Body of pancreas (tissue), 4 donors: ENCODE data around the gene SNTB2. TPM values are rescaled to one million over a fixed set of nuclear protein-coding genes. Genes with fewer than 3 reads are reported as not detected.
A peak's percentile ranks its signal among the peaks of the same experiment; 100 is the strongest.

Experiments
- ATAC-seq: fragments of 150-250 bp; one replicate; pipeline ENCODE4 v1.9.1; 2016
- DNase-seq, 4 donors: peaks; one replicate each; pipeline ENCODE4 v3.0.0-alpha.2; 2019
- H3K27ac ChIP-seq, 4 donors: fragments of 200-600 bp; sonication (generic); 1 replicate in 3 of 4; 2 replicates in 1 of 4; pipeline versions ENCODE4 v1.5.1 to v1.6.1; 2016 to 2019; ENCODE audit warnings: mild to moderate bottlenecking in 1 of 4, mixed read lengths in 1 of 4, moderate library complexity in 1 of 4
- H3K27me3 ChIP-seq, 2 donors: fragments of 200-600 bp; sonication (generic); one replicate each; pipeline ENCODE4 v1.6.0; 2016; ENCODE audit warnings: mild to moderate bottlenecking in 1 of 2
- H3K36me3 ChIP-seq, 2 donors: fragments of 200-600 bp; sonication (generic); replicated peaks in 1 of 2; 2 replicates each; pipeline ENCODE4 v1.5.1; 2016; ENCODE audit warnings: low read depth in 2 of 2; ENCODE audit not compliant: insufficient read depth in 1 of 2
- H3K4me1 ChIP-seq: fragments of 200-600 bp; sonication (generic); one replicate; pipeline ENCODE4 v1.6.0; 2016
- H3K4me3 ChIP-seq, 2 donors: fragments of 200-600 bp; sonication (generic); 1 replicate in 1 of 2; 2 replicates in 1 of 2; pipeline ENCODE4 v1.5.1; 2016 to 2019
- H3K9me3 ChIP-seq, 3 donors: fragments of 200-600 bp; sonication (generic); 1 replicate in 2 of 3; 2 replicates in 1 of 3; pipeline ENCODE4 v1.5.1; 2016
- CTCF ChIP-seq, 7 experiments: fragments of 450-650 bp in 4 of 7; fragments of 200-600 bp in 3 of 7; sonication (generic) in 3 of 7; IDR thresholded peaks; one replicate each; pipeline ENCODE4 v1.5.1; 2016 to 2019; ENCODE audit warnings: antibody characterized with exemption in 7 of 7
- POLR2A ChIP-seq, 3 donors: fragments of 450-650 bp; IDR thresholded peaks; one replicate each; pipeline ENCODE4 v1.6.1; 2016; ENCODE audit warnings: antibody characterized with exemption in 3 of 3, mild to moderate bottlenecking in 2 of 3
- WGBS, 2 donors: methylation state at CpG; one replicate each; pipeline ENCODE4 v1.1.5; 2017; 5-methylcytosine and 5-hydroxymethylcytosine counted together
- intact Hi-C: fragments of 100-400 bp; cut with DNase I; formaldehyde crosslinking; loops from one replicate; pipeline ENCODE4 v1.15.1; 2023
- total RNA-seq, 2 donors: library from RNA; depleted of rRNA; stranded (reverse); fragments of >200 nt; gene quantifications; one replicate each; pipeline ENCODE4 v1.1.0, GENCODE V29; 2016

SNTB2 gene
- total RNA-seq, 2 donors from 2014 or later, result 11.2 to 13.5 TPM

- H3K4me1 ChIP-seq, result peaks cover 27% of the 10 kb centered on the region
- ATAC-seq (peak; percentile 99), DNase-seq (peak; percentile 91 to 96 (median 94))
- no peaks in the 10 kb centered on the region for H3K9me3 ChIP-seq
- no peaks in the 10 kb centered on the region for H3K27me3 ChIP-seq
- no peak for TF ChIP-seq CTCF (IDR thresholded peaks at IDR 0.05)
- TF ChIP-seq POLR2A (IDR thresholded peaks at IDR 0.05), result no peak
- H3K36me3 ChIP-seq, result no peaks in the 10 kb centered on the region
- H3K4me3 ChIP-seq, result no peak overlapping the region
- 2% methylated on average over 6 of the region's 6 CpGs for WGBS, 2 donors
- H3K27ac ChIP-seq, result peak overlapping the region; percentile 48 to 79 (median 78)
- intact Hi-C loops, result no loop called here
Observed at GRCh38 chr16:69179328-69180010, 7.5 kb upstream of the SNTB2 start.

- peaks cover 27% of the 10 kb centered on the region for H3K4me1 ChIP-seq
- DNase-seq (no peak), ATAC-seq (no peak)
- no peaks in the 10 kb centered on the region for H3K27me3 ChIP-seq
- no peak overlapping the region for H3K4me3 ChIP-seq
- peak overlapping the region in 3 of 4 donors; percentile 77 to 79 (median 78) for H3K27ac ChIP-seq
- TF ChIP-seq POLR2A (IDR thresholded peaks at IDR 0.05), result no peak
- TF ChIP-seq CTCF (IDR thresholded peaks at IDR 0.05), result no peak
- intact Hi-C loops, result no loop called here
- no peaks in the 10 kb centered on the region for H3K36me3 ChIP-seq
- H3K9me3 ChIP-seq, result no peaks in the 10 kb centered on the region
Observed at GRCh38 chr16:69180011-69180338, 7.0 kb upstream of the SNTB2 start.

GRCh38 chr16:69182730-69183416 is 4.1 kb upstream of the SNTB2 start:
- H3K4me1 ChIP-seq, result peaks cover 31% of the 10 kb centered on the region
- TF ChIP-seq POLR2A (IDR thresholded peaks at IDR 0.05) (no peak), CTCF (IDR thresholded peaks at IDR 0.05) (no peak)
- H3K36me3 ChIP-seq, result no peaks in the 10 kb centered on the region
- no peaks in the 10 kb centered on the region for H3K27me3 ChIP-seq
- H3K27ac ChIP-seq, result peak overlapping the region in 3 of 4 donors; percentile 21 to 39 (median 23)
- DNase-seq (peak; percentile 39 to 78 (median 50)), ATAC-seq (no peak)
- H3K9me3 ChIP-seq, result no peaks in the 10 kb centered on the region
- WGBS, 2 donors, result 17 to 29% methylated on average over 10 of the region's 10 CpGs
- no peak overlapping the region for H3K4me3 ChIP-seq
- intact Hi-C loops, result no loop called here

GRCh38 chr16:69187446-69188235 is 677 bp downstream of the SNTB2 start:
- Histone ChIP-seq H3K36me3 (no peaks in the 10 kb centered on the region), H3K9me3 (no peaks in the 10 kb centered on the region), H3K27ac (peak overlapping the region; percentile 87 to 92 (median 90)), H3K27me3 (no peaks in the 10 kb centered on the region), H3K4me1 (peaks cover 53% of the 10 kb centered on the region), H3K4me3 (peak overlapping the region; percentile 41 to 51)
- ATAC-seq, result peak; percentile 53
- intact Hi-C loops, result no loop called here
- WGBS, 2 donors, result 0 to 1% methylated on average over 18 to 71 of the region's 76 CpGs
- DNase-seq, result peak; percentile 61 to 69 (median 62)
- TF ChIP-seq POLR2A (IDR thresholded peaks at IDR 0.05), result peak in 2 of 3 donors; percentile 39 to 49
- no peak for TF ChIP-seq CTCF (IDR thresholded peaks at IDR 0.05)
